GM21447 (cell line): Measurements from ENCODE around the gene PCBP2.

Experiments
- ATAC-seq: cut with Tn5 transposase; IDR thresholded peaks from one replicate; pipeline ENCODE4 v1.9.1; 2021; ENCODE audit not compliant: unreplicated experiment

Gene PCBP2

GRCh38 chr12:53492830-53493609, 41.1 kb downstream of the PCBP2 start:
- peak; percentile 91 for ATAC-seq

- no peak for ATAC-seq
Measured at GRCh38 chr12:53493610-53494391, 41.9 kb downstream of the PCBP2 start.

DNA sequence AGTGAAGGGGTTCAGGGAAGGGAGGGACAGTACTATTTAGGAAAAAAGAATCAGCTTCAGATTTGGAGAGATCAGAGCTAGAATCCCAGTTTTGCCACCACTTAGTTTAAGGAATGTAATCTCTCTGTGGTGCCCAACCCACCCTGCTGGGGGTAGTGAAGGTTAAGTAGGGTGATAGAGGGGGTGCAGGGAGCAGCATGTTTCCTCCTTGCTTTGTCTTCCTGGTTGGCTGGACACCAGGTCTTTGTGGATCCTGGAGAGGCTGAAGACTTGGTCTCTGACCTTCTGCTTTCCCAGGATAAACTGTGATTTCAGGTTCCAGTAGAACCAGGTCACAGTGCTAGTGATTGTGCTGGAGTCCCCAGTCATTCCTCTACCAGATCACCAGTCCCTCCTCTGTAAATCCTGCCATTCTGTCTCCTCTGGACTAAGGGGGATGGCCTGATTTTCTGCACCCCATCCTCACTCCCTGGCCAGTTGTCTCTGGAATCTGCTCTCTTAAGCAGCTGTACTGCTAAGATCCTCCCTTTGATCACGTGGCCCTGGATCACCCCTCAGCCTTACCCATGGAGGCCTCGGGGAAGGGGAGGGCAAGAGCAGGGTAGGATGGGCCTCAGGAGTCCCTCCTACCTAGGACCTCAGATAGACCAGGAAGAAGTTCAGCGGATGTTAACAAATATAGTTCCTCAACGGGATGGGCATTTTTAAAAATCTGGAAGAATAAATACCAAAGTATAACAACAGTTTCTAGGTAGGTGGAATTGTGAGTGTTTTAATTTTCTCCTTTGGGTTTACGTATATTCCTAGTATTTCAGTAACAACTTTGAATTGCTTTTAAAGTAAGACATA, 44.2 kb downstream of the PCBP2 start:
- no peak for ATAC-seq

DNA sequence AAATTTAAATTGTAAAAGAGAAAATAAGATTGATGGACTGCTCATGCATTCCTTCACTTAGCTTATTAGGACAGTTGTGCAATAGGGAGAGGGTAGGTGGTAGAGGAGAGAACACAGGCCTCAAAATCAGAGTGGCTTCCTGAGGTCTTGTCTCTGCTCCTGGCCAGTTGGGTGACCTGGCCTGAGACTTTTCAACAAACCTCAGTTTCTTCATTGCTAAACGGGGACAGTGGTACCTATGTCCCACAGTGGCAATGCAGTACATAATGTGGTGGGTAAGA, 44.8 kb downstream of the PCBP2 start:
- ATAC-seq = no peak

- ATAC-seq = no peak
Measured at GRCh38 chr12:53497461-53497860, 45.6 kb downstream of the PCBP2 start.

DNA sequence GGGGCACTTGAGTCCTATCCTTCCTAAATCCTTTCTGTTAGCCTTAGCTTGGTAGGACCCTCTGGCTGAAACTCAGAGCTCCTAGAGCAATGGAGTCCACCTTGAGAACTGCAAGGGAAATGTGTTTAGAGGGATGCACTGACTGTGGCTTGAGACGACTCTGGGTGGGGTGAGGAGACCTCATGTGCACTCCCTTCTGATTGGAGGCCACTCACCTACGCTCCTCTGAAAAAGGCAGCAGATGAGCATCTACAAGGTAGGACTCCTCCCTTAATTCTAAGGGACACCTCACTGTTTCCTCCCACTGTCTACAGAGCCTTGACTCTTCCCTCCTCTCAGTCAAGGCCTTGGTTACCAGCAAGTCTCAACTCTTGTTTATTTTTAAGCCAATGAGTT, 46.3 kb downstream of the PCBP2 start:
- no peak for ATAC-seq

GRCh38 chr12:53499266-53500141, 47.6 kb downstream of the PCBP2 start, which contains the start of gene MAP3K12:
Gene MAP3K12, minus strand, starts transcription at chr12:53499458. Its CDS starts 12,067 bp downstream, at chr12:53487391.
- no peak for ATAC-seq

- no peak for ATAC-seq
Measured at GRCh38 chr12:53500142-53500775, 48.4 kb downstream of the PCBP2 start.

GRCh38 chr12:53500776-53501614, 49.1 kb downstream of the PCBP2 start, which contains the start of gene TARBP2:
Gene TARBP2, plus strand, starts transcription at chr12:53501283. Its CDS starts 126 bp downstream, at chr12:53501409.
- peak; percentile 82 for ATAC-seq

- ATAC-seq = no peak
Measured at GRCh38 chr12:53501615-53502181, 49.8 kb downstream of the PCBP2 start.

- ATAC-seq = no peak
Measured at GRCh38 chr12:53502331-53502730, 50.4 kb downstream of the PCBP2 start.

DNA sequence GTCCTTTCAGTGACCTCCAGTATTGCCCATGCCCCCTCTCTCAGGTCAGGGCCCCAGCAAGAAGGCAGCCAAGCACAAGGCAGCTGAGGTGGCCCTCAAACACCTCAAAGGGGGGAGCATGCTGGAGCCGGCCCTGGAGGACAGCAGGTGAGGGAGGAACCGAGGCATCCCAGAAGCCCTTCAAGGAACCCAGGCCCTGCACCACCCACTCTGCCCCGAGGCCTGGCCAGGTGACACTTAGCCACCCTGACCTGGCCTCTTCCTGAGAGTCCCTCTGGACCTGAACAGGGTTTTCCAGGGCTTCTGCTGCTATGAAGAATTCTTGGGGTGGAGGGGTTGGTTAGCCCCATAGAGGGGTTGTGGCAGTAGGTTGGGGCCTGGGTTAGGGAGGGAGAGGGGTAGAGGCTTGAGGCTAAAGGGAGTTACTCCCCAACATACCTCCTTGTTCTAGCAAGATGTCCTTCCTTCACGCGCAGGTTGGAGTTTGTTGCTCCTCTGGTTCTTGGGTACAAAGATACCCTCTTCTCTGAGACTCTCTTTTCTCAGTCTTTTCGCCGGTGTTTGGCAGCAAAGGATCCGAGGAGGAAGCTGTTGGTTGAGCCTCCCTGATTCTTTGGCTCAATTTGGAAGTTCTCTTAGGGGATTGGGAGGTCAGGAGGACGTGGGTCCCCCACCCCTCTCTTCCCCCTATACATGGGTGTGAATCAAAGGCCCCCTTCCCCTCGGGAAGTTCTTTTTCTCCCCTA, 51.3 kb downstream of the PCBP2 start:
- ATAC-seq = no peak

- ATAC-seq = no peak
Measured at GRCh38 chr12:53504004-53504920, 52.4 kb downstream of the PCBP2 start.

DNA sequence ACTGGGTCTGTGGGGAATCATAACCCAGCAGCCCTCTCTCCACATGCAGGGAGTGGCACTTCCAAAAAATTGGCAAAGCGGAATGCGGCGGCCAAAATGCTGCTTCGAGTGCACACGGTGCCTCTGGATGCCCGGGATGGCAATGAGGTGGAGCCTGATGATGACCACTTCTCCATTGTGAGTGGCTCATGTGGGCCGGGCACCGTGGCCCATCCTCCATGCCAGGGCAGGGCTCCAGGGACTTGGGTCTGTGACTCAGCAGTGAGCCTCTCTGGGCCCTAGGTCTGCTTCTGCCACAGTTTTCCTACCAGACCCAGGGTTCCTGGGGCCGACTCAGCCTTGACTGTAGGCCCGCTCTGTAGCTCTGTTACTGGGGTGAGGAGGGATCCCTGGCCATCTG, 53.2 kb downstream of the PCBP2 start:
- ATAC-seq = no peak

DNA sequence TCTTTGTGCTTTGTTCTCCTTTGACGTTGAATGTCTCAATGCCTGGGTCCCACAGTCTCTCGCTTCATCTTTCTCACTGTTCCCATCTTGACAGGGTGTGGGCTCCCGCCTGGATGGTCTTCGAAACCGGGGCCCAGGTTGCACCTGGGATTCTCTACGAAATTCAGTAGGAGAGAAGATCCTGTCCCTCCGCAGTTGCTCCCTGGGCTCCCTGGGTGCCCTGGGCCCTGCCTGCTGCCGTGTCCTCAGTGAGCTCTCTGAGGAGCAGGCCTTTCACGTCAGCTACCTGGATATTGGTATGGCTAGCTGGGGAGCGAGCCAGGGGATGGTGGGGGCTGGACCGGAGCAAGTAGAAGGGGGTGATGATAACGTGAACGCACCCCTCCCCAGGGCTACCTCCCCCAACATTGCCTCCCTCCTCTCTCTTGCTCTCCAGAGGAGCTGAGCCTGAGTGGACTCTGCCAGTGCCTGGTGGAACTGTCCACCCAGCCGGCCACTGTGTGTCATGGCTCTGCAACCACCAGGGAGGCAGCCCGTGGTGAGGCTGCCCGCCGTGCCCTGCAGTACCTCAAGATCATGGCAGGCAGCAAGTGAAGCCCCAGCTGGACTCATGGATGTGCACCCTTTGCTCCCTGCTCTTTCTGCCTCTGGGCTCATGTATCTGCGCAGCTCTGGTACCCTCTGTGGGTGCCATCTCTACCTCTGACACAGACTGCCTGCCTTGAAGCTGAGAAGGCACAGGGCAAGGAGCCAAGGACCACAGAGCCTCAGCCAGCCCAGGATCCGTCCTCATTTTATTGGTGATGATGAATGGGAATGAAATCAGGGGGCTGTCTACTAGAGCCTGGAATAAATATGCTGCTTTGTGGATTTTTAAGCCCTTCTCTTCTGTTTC, 53.9 kb downstream of the PCBP2 start:
- ATAC-seq = no peak

DNA sequence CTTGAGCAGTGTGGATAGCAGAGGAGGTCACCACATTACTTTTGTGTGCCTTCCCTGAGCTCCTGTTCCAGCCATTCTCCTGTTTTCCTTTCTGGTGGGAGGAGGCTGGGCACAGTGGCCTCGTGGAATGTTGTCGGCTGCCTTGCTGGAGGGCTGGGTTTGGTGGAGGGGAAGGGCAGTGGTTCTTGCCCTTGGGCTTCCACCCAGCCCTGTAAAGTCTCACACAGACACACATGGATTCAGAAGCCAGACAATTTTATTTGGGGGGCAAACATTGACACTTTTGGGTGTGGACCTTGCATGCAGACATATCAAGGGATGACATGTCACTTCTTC, 54.5 kb downstream of the PCBP2 start:
- ATAC-seq = no peak
